H9 (cell line): ENCODE results near the gene RO60. TPM values are rescaled to one million over a fixed set of nuclear protein-coding genes. Genes with fewer than 3 reads are reported as not detected.

Experiments used
- DNase-seq: peaks from one replicate; pipeline ENCODE4 v3.0.0-alpha.2; 2017
- H2AFZ ChIP-seq: one replicate; pipeline ENCODE4 v1.6.1; 2013; ENCODE audit warnings: mild to moderate bottlenecking, low read length, control low read depth, moderate library complexity
- H2AK5ac ChIP-seq: 2 replicates; pipeline ENCODE4 v1.6.1; 2013; ENCODE audit warnings: low read length, control low read depth, mixed read lengths; ENCODE audit not compliant: insufficient read length
- H2BK120ac ChIP-seq: one replicate; pipeline ENCODE4 v1.6.1; 2013; ENCODE audit warnings: low read depth, mild to moderate bottlenecking, low read length, control low read depth, inconsistent platforms; ENCODE audit not compliant: poor library complexity, severe bottlenecking
- H2BK12ac ChIP-seq: 2 replicates; pipeline ENCODE4 v1.6.1; 2013; ENCODE audit warnings: low read length, control low read depth, mixed read lengths, low read depth; ENCODE audit not compliant: insufficient read length
- H2BK15ac ChIP-seq: 2 replicates; pipeline ENCODE4 v1.6.1; 2013; ENCODE audit warnings: low read depth, low read length, control low read depth
- H2BK20ac ChIP-seq: one replicate; pipeline ENCODE4 v1.6.1; 2013; ENCODE audit warnings: low read depth, mild to moderate bottlenecking, low read length, control low read depth, inconsistent platforms; ENCODE audit not compliant: poor library complexity, severe bottlenecking
- H2BK5ac ChIP-seq: 2 replicates; pipeline ENCODE4 v1.6.1; 2013; ENCODE audit warnings: low read length, control low read depth, mixed read lengths; ENCODE audit not compliant: insufficient read length
- H3K14ac ChIP-seq: 2 replicates; pipeline ENCODE4 v1.6.1; 2013; ENCODE audit warnings: low read length, control low read depth; ENCODE audit not compliant: insufficient read depth
- H3K18ac ChIP-seq: 2 replicates; pipeline ENCODE4 v1.6.1; 2013; ENCODE audit warnings: low read depth, mild to moderate bottlenecking, mixed read lengths, low read length, control low read depth; ENCODE audit not compliant: insufficient read length
- H3K23ac ChIP-seq: 2 replicates; pipeline ENCODE4 v1.6.1; 2013; ENCODE audit warnings: low read length, control low read depth, mixed read lengths, low read depth; ENCODE audit not compliant: insufficient read length
- H3K23me2 ChIP-seq: 2 replicates; pipeline ENCODE4 v1.6.1; 2013; ENCODE audit warnings: low read depth, mild to moderate bottlenecking, mixed read lengths, low read length, control low read depth; ENCODE audit not compliant: insufficient read length, poor library complexity, severe bottlenecking
- H3K27ac ChIP-seq: 2 replicates; pipeline ENCODE4 v1.5.1; 2013; ENCODE audit warnings: low read length, control low read depth, mixed read lengths, low read depth; ENCODE audit not compliant: insufficient read length
- H3K27me3 ChIP-seq: 2 replicates; pipeline ENCODE4 v1.6.1; 2013; ENCODE audit warnings: low read length, control low read depth, inconsistent platforms; ENCODE audit not compliant: insufficient read depth
- H3K4ac ChIP-seq: 2 replicates; pipeline ENCODE4 v1.6.1; 2013; ENCODE audit warnings: low read depth, mild to moderate bottlenecking, control low read depth, inconsistent platforms, low read length, moderate library complexity
- H3K4me1 ChIP-seq: 2 replicates; pipeline ENCODE4 v1.6.1; 2013; ENCODE audit warnings: low read length, control low read depth, inconsistent platforms; ENCODE audit not compliant: insufficient read depth
- H3K4me2 ChIP-seq: 2 replicates; pipeline ENCODE4 v1.6.1; 2013; ENCODE audit warnings: low read length, control low read depth, mixed read lengths; ENCODE audit not compliant: insufficient read length, insufficient read depth
- H3K56ac ChIP-seq: 2 replicates; pipeline ENCODE4 v1.6.1; 2013; ENCODE audit warnings: low read depth, mild to moderate bottlenecking, mixed read lengths, low read length, control low read depth; ENCODE audit not compliant: insufficient read length
- H3K79me1 ChIP-seq: 2 replicates; pipeline ENCODE4 v1.6.1; 2013; ENCODE audit warnings: low read depth, mild to moderate bottlenecking, moderate library complexity, low read length, control low read depth, inconsistent platforms; ENCODE audit not compliant: insufficient read depth, poor library complexity, severe bottlenecking
- H3K79me2 ChIP-seq: 2 replicates; pipeline ENCODE4 v1.6.1; 2013; ENCODE audit warnings: low read length, control low read depth, inconsistent platforms; ENCODE audit not compliant: insufficient read depth
- H3K9ac ChIP-seq: 2 replicates; pipeline ENCODE4 v1.6.1; 2013; ENCODE audit warnings: low read length, control low read depth, mixed read lengths; ENCODE audit not compliant: insufficient read length; ENCODE audit errors: extremely low read depth
- H3K9me3 ChIP-seq: one replicate; pipeline ENCODE4 v1.6.1; 2013; ENCODE audit warnings: low read depth, low read length, inconsistent platforms; ENCODE audit not compliant: control insufficient read depth
- H3T11ph ChIP-seq: one replicate; pipeline ENCODE4 v1.6.1; 2013; ENCODE audit warnings: mild to moderate bottlenecking, low read length, control low read depth, inconsistent platforms
- H4K20me1 ChIP-seq: one replicate; pipeline ENCODE4 v1.6.1; 2013; ENCODE audit not compliant: control insufficient read depth, insufficient read length, insufficient read depth
- H4K5ac ChIP-seq: 2 replicates; pipeline ENCODE4 v1.6.1; 2013; ENCODE audit warnings: low read depth, mild to moderate bottlenecking, mixed read lengths, low read length, control low read depth; ENCODE audit not compliant: insufficient read length
- H4K8ac ChIP-seq: replicated peaks from 2 replicates; pipeline ENCODE4 v1.6.1; 2013; ENCODE audit warnings: low read length, control low read depth, mixed read lengths, low read depth; ENCODE audit not compliant: insufficient read length
- H4K91ac ChIP-seq: 2 replicates; pipeline ENCODE4 v1.6.1; 2013; ENCODE audit warnings: low read depth, mild to moderate bottlenecking, moderate library complexity, mixed read lengths, low read length, control low read depth; ENCODE audit not compliant: insufficient read length
- H3K27ac Mint-ChIP-seq, 3 experiments: 2 replicates in 2 of 3; 3 replicates in 1 of 3; pipeline ENCODE4 v1.8.0; 2020 to 2021; ENCODE audit warnings: mixed read lengths in 3 of 3, mild to moderate bottlenecking in 1 of 3, moderate library complexity in 1 of 3
- H3K27me3 Mint-ChIP-seq: 2 replicates; pipeline ENCODE4 v1.8.0; 2021; ENCODE audit warnings: low read depth, mild to moderate bottlenecking, moderate library complexity, mixed read lengths
- H3K36me3 Mint-ChIP-seq, 3 experiments: 2 replicates in 2 of 3; 3 replicates in 1 of 3; pipeline ENCODE4 v1.8.0; 2020 to 2021; ENCODE audit warnings: low read depth in 3 of 3, mixed read lengths in 3 of 3; ENCODE audit not compliant: insufficient read depth in 1 of 3
- H3K4me1 Mint-ChIP-seq, 2 experiments: 2 replicates each; pipeline ENCODE4 v1.8.0; 2020; ENCODE audit warnings: mixed read lengths in 2 of 2
- H3K4me3 Mint-ChIP-seq, 2 experiments: 2 replicates in 1 of 2; 3 replicates in 1 of 2; pipeline ENCODE4 v1.8.0; 2020 to 2021; ENCODE audit warnings: mild to moderate bottlenecking in 2 of 2, mixed read lengths in 2 of 2, moderate library complexity in 1 of 2
- H3K9me3 Mint-ChIP-seq, 2 experiments: 2 replicates in 1 of 2; 3 replicates in 1 of 2; pipeline ENCODE4 v1.8.0; 2020; ENCODE audit warnings: mild to moderate bottlenecking in 2 of 2, mixed read lengths in 2 of 2, moderate library complexity in 1 of 2
- CTCF ChIP-seq: fragments of 200-600 bp; sonication (generic); conservative IDR thresholded peaks from 3 replicates; pipeline ENCODE4 v1.8.0; 2021; ENCODE audit warnings: antibody characterized with exemption, mild to moderate bottlenecking
- WGBS: extraction: QIAGEN DNeasy Blood & Tissue Kit; methylation state at CpG from one replicate; pipeline ENCODE4 v1.1.7; 2013; ENCODE audit warnings: missing lambda C conversion rate, low lambda C conversion rate, mixed read lengths; ENCODE audit not compliant: insufficient read length; ENCODE audit errors: extremely low coverage; 5-methylcytosine and 5-hydroxymethylcytosine counted together
- total RNA-seq: library from RNA; stranded (reverse); gene quantifications from 2 replicates; pipeline ENCODE4 v1.2.1, GENCODE V29; 2021

Gene RO60
- total RNA-seq, 1 experiment from 2014 or later, result 84.7 TPM

GRCh38 chr1:193070942-193071341 is 11.5 kb downstream of the RO60 start:
- H4K20me1 ChIP-seq, result no peaks in the 10 kb centered on the region
- no peak overlapping the region for H2BK5ac ChIP-seq
- no peaks in the 10 kb centered on the region for H3K27me3 ChIP-seq
- H3K23me2 ChIP-seq, result no peaks in the 10 kb centered on the region
- no peak overlapping the region for H2BK15ac ChIP-seq
- H3K79me1 ChIP-seq, result peaks cover 5% of the 10 kb centered on the region
- H3K9me3 ChIP-seq, result no peaks in the 10 kb centered on the region
- no peak overlapping the region for H2AFZ ChIP-seq
- DNase-seq, result peak; percentile 36
- H3K9ac ChIP-seq, result no peak overlapping the region
- no peak overlapping the region for H2AK5ac ChIP-seq
- H4K91ac ChIP-seq, result no peak overlapping the region
- H3K27ac ChIP-seq, result no peak overlapping the region
- H3K56ac ChIP-seq, result no peak overlapping the region
- WGBS, result no CpG with 5 or more reads among the region's 5 CpGs
- no peak overlapping the region for H4K5ac ChIP-seq
- no peak overlapping the region; a peak in 1 of 5 replicates for H3K4me3 Mint-ChIP-seq
- no peaks in the 10 kb centered on the region for H3K27me3 Mint-ChIP-seq
- no peak overlapping the region for H3K23ac ChIP-seq
- no peak overlapping the region; a peak in 1 of 7 replicates for H3K27ac Mint-ChIP-seq
- H2BK20ac ChIP-seq, result no peak overlapping the region
- no peak overlapping the region for H3T11ph ChIP-seq
- peaks cover 2 to 5% of the 10 kb centered on the region in 2 experiments; a peak in 3 of 4 replicates for H3K4me1 Mint-ChIP-seq
- no peak overlapping the region for H2BK120ac ChIP-seq
- H3K4me1 ChIP-seq, result no peaks in the 10 kb centered on the region; the same call in 1 of the 2 replicates
- H3K36me3 Mint-ChIP-seq, result peaks cover 8 to 13% (median 9%) of the 10 kb centered on the region in 3 experiments; a peak in 6 of 7 replicates
- H4K8ac ChIP-seq, result no peak overlapping the region
- H2BK12ac ChIP-seq, result no peak overlapping the region
- no peaks in the 10 kb centered on the region for H3K9me3 Mint-ChIP-seq
- H3K14ac ChIP-seq, result no peak overlapping the region
- no peak overlapping the region for H3K4ac ChIP-seq
- no peak overlapping the region for H3K4me2 ChIP-seq
- no peak overlapping the region for H3K18ac ChIP-seq
- peaks cover 6% of the 10 kb centered on the region; the same call in 1 of the 2 replicates for H3K79me2 ChIP-seq
- TF ChIP-seq CTCF, result no peak
